RKO (cell line): Measurements from ENCODE around the gene FBLIM1.
"Not testable (repeated sequence)": the region's sequence is repeated elsewhere in the genome, so short reads cannot be mapped to it uniquely, and the experiment has no call there.

ENCODE experiments used
- DNase-seq: peaks from one replicate; pipeline ENCODE4 v3.0.0-alpha.2; 2016; ENCODE audit warnings: low spot score

Gene FBLIM1

DNA sequence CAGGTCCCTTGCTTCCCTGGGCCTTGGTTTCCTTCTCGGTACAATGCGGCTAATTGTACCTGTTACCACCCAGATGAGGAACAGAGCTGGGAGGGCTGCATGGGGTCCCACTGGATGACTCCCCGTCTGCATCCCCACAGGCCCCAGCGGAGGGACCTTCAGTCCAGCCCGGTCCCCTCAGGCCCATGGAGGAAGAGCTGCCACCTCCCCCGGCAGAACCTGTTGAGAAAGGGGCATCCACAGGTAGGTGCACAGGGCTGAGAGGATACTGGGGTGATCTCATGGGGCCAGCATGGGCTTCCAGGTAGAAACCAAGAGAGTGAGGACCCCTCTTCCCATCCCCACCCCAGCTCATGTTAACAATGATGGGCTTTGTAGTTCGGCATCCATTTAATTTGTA lies 9.8 kb downstream of the FBLIM1 start:
- no peak for DNase-seq

- no peak for DNase-seq
Measured at GRCh38 chr1:15770313-15770962, 11.8 kb downstream of the FBLIM1 start.

DNA sequence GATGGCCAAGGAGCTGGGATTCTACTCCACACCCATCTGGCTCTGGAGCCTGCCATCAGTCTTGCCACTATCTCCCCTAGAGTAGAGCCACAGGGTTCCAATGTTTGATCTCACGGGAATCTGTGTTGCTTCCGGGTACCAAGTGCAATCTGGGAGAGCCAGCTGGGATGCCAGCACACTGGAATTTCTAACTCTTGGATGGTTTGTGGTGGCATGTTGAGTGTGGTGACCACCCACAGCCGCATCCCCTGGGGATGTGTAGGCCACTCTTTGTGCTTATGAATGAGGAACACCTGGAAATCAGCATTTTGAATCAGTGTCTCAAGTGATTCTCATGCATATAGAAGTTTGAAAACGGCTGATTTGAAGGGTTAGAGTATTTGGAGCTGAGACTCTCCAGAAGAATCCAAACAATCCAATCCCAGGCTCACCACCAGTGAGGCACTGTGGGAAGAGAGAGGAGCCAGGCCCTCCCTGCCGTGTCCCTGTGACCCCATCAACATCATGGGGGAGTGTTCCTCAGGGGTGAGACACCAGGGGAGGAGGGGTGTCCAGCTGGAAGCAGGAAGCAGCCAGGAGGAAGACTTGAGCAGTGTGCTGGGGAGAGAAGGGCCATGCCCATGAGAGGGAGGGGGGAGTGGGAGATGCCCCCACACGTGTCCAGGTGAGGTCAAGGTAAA lies 13.4 kb downstream of the FBLIM1 start:
- no peak for DNase-seq

- DNase-seq = no peak
Measured at GRCh38 chr1:15775706-15776105, 17.1 kb downstream of the FBLIM1 start.

GRCh38 chr1:15777909-15778707 lies 19.5 kb downstream of the FBLIM1 start:
- DNase-seq = no peak

DNA sequence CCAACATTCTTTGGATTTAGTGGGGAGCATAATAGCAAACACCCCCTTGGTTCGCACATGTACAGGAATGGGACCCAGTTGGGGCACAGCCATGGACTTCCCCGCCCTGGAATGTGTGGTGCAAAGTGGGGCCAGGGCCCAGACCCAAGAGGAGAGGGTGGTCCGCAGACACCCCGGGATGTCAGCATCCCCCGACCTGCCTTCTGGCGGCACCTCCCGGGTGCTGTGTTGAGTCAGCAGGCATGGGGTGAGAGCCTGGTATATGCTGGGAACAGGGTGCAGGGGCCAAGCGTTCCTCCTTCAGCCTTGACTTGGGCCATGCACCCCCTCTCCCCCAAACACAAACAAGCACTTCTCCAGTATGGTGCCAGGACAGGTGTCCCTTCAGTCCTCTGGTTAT lies 27.1 kb downstream of the FBLIM1 start:
- no peak for DNase-seq

DNA sequence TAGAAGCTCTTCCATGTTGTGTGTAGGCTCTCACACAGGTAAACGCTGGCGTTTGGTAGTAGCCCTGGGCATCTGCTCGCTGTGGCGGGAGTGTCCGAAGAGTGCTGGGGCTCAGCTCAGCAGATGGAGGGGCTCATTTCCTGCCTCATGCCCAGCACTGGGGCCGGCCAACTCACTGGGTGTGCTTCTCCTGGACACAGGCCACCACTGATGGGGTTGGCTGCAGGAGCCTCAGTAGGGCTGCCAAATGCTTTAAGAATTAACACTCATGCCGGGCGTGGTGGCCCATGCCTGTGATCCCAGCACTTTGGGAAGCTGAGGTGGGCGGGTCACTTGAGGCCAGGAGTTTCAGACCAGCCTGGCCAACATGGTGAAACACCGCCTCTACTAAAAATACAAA lies 28.0 kb downstream of the FBLIM1 start:
- DNase-seq = no peak

- DNase-seq = peak; percentile 78
Measured at GRCh38 chr1:15788624-15789301, 30.2 kb downstream of the FBLIM1 start.

- no peak for DNase-seq
Measured at GRCh38 chr1:15796086-15796462, 37.5 kb downstream of the FBLIM1 start.

DNA sequence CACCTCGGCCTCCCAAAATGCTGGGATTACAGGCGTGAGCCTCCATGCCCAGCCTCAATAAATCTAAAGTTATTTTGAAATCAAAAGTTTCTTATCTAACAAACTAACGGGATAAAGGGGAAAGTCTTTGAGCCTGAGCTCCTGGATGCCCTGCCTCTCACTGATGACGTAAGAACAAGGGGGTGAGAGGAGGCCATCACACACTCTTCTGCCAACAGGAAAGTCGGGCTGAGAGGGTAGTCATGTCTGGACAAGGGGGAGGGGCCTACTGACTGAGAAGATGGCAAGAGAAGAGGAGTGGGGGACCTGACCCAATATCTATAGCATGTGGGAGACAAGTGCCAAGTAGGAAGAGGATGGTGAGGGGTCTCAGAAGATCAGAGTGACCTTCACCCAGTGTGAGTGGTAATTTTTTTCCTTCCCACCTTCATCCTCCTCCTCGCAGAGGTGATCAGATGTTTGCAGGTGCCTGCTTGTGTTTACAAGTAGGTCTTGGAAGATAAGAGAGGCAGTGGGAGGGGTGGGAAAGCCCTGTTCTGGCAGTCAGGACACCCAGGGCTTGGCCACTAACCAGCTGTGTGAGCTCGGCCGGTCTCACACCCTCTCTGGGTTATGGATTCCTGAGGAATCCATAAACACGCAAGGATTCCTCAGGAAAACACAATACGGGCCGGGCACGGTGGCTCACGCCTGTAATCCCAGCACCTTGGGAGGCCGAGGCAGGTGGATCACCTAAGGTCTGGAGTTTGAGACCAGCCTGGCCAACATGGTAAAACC lies 39.2 kb downstream of the FBLIM1 start:
- no peak for DNase-seq

DNA sequence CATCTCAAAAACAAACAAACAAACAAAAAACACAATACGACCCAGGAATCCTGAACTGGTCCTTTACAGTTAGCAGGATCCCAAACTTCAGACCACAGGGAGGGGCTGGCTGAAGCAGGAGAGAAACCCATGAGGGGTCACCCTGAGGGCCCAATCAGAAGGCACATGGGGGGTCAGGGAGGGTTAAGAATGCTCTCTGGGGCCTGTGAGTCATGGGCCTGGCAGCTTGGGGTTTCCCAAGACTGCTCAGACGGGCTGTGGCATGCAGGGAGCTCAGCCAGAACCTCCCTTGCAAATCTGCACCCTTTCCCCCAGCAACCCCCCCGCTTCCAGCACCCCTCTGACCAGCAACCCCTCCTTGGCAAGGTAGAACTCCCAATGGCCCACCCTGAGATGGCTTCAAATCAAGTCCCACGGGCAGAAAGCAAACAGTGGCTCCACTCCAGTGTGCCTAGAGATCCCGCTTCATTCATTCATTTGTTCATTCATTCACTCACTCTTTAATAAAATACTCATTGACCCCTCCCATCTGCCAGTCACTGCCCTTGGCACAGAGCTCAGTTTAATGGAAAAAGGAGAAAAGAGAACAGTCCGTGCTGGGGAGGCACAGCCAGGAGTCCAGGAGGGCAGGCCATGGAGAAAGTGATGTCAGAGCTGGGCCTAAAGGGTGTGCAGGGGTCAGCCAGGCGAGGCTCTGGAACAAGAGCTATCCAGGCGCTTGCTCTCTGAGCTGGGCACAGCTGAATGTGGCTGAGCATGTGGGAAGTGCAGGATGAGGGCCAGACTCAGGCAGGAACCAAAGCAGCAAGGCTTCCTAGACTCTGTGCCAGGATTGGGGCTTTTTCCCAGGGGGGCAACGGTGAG lies 40.6 kb downstream of the FBLIM1 start:
- DNase-seq = peak; percentile 55

DNA sequence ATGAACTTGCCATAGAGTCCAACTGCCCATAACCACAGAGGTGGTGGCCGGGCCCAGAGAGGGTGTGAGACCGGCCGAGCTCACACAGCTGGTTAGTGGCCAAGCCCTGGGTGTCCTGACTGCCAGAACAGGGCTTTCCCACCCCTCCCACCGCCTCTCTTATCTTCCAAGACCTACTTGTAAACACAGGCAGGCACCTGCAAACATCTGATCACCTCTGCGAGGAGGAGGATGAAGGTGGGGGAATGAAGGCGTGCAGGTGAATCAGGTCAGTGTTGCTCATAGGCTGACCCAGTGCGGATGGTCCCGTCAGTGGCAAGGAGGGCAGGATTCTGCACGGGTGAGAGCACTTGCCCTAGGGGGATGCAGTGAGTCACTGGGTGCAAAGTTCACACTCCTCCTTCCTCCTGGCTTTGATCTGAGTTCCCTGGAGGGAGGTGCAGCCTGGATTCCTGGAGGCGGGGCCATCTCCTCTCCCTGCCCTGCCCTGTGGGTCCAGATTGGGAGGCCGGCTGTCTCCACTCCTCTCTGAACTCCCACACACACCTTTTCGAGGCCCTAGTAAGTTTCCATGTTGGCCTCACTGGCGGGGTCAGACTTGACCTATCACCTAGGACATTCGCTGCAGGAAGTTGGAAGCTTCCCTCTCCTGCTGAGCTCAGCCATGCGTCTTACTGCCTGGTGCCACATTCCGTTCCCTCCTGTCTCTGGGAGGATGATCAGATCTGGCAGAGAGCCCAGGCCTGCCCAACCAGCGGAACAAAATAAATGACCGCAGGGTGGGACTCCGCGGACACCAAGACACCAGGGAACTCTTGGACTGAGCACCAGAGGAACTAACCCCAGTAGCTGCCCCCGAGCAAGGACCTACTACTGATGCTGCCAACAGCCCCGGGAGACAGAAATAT lies 41.6 kb downstream of the FBLIM1 start:
- peak; percentile 45 for DNase-seq

- DNase-seq = no peak
Measured at GRCh38 chr1:15802234-15802965, 43.8 kb downstream of the FBLIM1 start.

- peak; percentile 45 for DNase-seq
Measured at GRCh38 chr1:15803380-15803779, 44.8 kb downstream of the FBLIM1 start.

- DNase-seq = no peak
Measured at GRCh38 chr1:15804060-15804459, 45.5 kb downstream of the FBLIM1 start.

- DNase-seq = no peak
Measured at GRCh38 chr1:15807121-15807520, 48.5 kb downstream of the FBLIM1 start.

DNA sequence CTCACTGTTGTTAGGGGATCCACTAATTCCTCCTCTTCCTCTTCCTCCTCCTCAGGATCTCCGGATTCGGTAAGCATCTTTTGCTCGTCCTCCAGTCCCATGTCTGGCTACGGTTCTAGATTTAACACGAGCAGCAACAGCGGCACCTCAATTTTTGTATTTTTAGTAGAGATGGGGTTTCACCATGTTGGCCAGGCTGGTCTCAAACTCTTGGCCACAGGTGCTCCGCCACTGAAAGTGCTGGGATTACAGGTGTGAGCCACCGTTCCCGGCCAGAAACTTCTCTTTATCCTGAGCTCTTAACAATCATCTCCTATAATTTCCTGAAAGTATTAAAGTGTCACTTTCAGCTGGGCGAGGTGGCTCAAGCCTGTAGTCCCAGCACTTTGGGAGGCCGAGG lies 49.0 kb downstream of the FBLIM1 start, which contains the start of gene UQCRHL:
Gene UQCRHL, minus strand, starts transcription at position 101 of the 400 bp plus-strand sequence. Its CDS starts 0 bp downstream, at position 101.
- not testable (repeated sequence) for DNase-seq

DNA sequence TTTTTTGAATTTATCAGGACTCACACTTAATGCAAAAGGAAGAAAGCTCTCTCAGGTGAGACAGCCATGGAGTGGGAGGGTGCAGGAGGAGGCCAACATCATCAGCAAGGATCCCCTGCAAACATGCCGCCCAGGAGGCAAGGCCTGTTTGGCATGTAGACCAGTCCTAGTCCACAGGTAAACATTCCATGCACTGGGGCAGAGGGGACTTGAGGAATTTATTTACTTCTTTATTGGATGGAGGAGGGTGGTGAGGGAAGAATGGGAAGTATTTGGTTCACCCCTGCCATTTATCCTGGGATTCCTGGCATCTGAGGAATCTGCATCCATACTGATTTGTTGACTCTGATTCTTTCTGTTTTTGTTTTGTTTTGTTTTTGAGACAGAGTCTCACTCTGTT lies 50.4 kb downstream of the FBLIM1 start:
- no peak for DNase-seq

- DNase-seq = no peak
Measured at GRCh38 chr1:15810073-15810472, 51.5 kb downstream of the FBLIM1 start.
